Loucy (cell line): ENCODE results near the gene GIN1.

Source experiments
- H2AFZ ChIP-seq: fragments of 200-600 bp; sonication (generic); 2 replicates; pipeline ENCODE4 v1.6.0; 2016; ENCODE audit warnings: antibody characterized with exemption, mild to moderate bottlenecking, low read length, moderate library complexity
- H3F3A ChIP-seq: fragments of 200-600 bp; 2 replicates; pipeline ENCODE4 v1.6.0; 2016; ENCODE audit warnings: antibody characterized with exemption, low read depth, mild to moderate bottlenecking
- H3K27me3 ChIP-seq: fragments of 200-600 bp; sonication (generic); 2 replicates; pipeline ENCODE4 v1.6.1; 2014; ENCODE audit warnings: low read length, mild to moderate bottlenecking; ENCODE audit not compliant: insufficient read depth, poor library complexity, severe bottlenecking
- H3K36me3 ChIP-seq: fragments of 200-600 bp; sonication (generic); 2 replicates; pipeline ENCODE4 v1.6.1; 2016; ENCODE audit warnings: low read length; ENCODE audit not compliant: insufficient read depth
- H3K4me1 ChIP-seq: fragments of 200-600 bp; sonication (generic); 2 replicates; pipeline ENCODE4 v1.5.1; 2014; ENCODE audit warnings: low read length, mild to moderate bottlenecking; ENCODE audit not compliant: insufficient read depth, poor library complexity, severe bottlenecking
- H3K4me2 ChIP-seq: fragments of 200-600 bp; sonication (generic); 2 replicates; pipeline ENCODE4 v1.6.0; 2014; ENCODE audit warnings: antibody characterized with exemption, low read length, low read depth, mild to moderate bottlenecking; ENCODE audit not compliant: poor library complexity, severe bottlenecking
- H3K4me3 ChIP-seq: fragments of 200-600 bp; sonication (generic); 2 replicates; pipeline ENCODE4 v1.5.1; 2014; ENCODE audit warnings: low read length, mild to moderate bottlenecking, mixed read lengths; ENCODE audit not compliant: poor library complexity, severe bottlenecking
- H3K79me2 ChIP-seq: fragments of 200-600 bp; sonication (generic); 2 replicates; pipeline ENCODE4 v1.6.1; 2014; ENCODE audit warnings: low read length; ENCODE audit not compliant: insufficient read depth
- H3K9ac ChIP-seq: fragments of 200-600 bp; sonication (generic); 2 replicates; pipeline ENCODE4 v1.6.0; 2014; ENCODE audit warnings: mild to moderate bottlenecking, low read depth, low read length, moderate library complexity; ENCODE audit not compliant: poor library complexity, severe bottlenecking
- H3K9me2 ChIP-seq: fragments of 200-600 bp; sonication (generic); replicated peaks from 2 replicates; pipeline ENCODE4 v1.6.1; 2016; ENCODE audit warnings: low read depth, low read length, mixed read lengths
- H3K9me3 ChIP-seq: fragments of 200-600 bp; sonication (generic); 2 replicates; pipeline ENCODE4 v1.6.1; 2014; ENCODE audit warnings: mild to moderate bottlenecking, antibody characterized with exemption, low read length, low read depth; ENCODE audit not compliant: insufficient read depth
- H4K20me1 ChIP-seq: fragments of 200-600 bp; sonication (generic); 2 replicates; pipeline ENCODE4 v1.6.0; 2014; ENCODE audit warnings: antibody characterized with exemption, low read length, mild to moderate bottlenecking; ENCODE audit not compliant: insufficient read depth, poor library complexity, severe bottlenecking
- CTCF ChIP-seq: fragments of 200-600 bp; sonication (generic); conservative IDR thresholded peaks from 2 replicates; pipeline ENCODE4 v1.5.1; 2014; ENCODE audit warnings: mild to moderate bottlenecking, antibody characterized with exemption, low read length
- EZH2phosphoT487 ChIP-seq: fragments of 200-600 bp; IDR thresholded peaks from 2 replicates; pipeline ENCODE4 v1.6.1; 2018; ENCODE audit warnings: antibody characterized with exemption, mild to moderate bottlenecking, moderate library complexity, borderline replicate concordance

Gene GIN1

GRCh38 chr5:103089272-103089671 lies 30.7 kb downstream of the GIN1 start:
- H3K79me2 ChIP-seq, result no peaks in the 10 kb centered on the region
- H3K9me2 ChIP-seq, result no peaks in the 10 kb centered on the region
- no peaks in the 10 kb centered on the region for H4K20me1 ChIP-seq
- no peaks in the 10 kb centered on the region for H3K36me3 ChIP-seq
- H3K9ac ChIP-seq, result no peak overlapping the region
- no peak for TF ChIP-seq EZH2phosphoT487
- no peak for TF ChIP-seq CTCF
- no peak overlapping the region for H2AFZ ChIP-seq
- no peaks in the 10 kb centered on the region for H3K27me3 ChIP-seq
- no peak overlapping the region for H3K4me3 ChIP-seq
- no peaks in the 10 kb centered on the region for H3K9me3 ChIP-seq
- no peak overlapping the region for H3K4me2 ChIP-seq
- no peaks in the 10 kb centered on the region for H3F3A ChIP-seq
- H3K4me1 ChIP-seq, result no peaks in the 10 kb centered on the region

DNA sequence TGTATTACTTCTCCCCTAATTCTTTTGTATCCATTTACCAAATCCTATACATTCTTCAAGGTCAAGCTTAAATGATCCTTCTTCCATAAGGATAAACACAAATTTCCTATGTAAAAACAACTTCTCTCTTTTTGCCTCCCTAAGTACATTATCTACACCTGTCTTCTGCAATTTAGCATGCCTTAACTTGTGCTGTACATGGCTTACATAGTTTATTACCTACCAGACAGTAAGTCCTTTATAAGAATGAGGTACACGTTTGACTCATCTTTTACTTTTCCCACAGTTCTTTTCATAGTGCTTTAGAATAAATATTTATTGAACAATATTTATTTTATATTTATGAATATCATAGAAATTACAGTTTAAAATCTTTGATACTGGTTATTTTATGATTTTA lies 33.4 kb downstream of the GIN1 start:
- H3K4me3 ChIP-seq, result no peak overlapping the region
- no peaks in the 10 kb centered on the region for H3K9me3 ChIP-seq
- no peaks in the 10 kb centered on the region for H3K4me1 ChIP-seq
- no peaks in the 10 kb centered on the region for H3K27me3 ChIP-seq
- TF ChIP-seq CTCF (no peak), EZH2phosphoT487 (no peak)
- H3K36me3 ChIP-seq, result no peaks in the 10 kb centered on the region
- no peak overlapping the region for H3K4me2 ChIP-seq
- H2AFZ ChIP-seq, result no peak overlapping the region
- H3K79me2 ChIP-seq, result no peaks in the 10 kb centered on the region
- no peaks in the 10 kb centered on the region for H3K9me2 ChIP-seq
- H3K9ac ChIP-seq, result no peak overlapping the region
- no peaks in the 10 kb centered on the region for H4K20me1 ChIP-seq
- no peaks in the 10 kb centered on the region for H3F3A ChIP-seq

DNA sequence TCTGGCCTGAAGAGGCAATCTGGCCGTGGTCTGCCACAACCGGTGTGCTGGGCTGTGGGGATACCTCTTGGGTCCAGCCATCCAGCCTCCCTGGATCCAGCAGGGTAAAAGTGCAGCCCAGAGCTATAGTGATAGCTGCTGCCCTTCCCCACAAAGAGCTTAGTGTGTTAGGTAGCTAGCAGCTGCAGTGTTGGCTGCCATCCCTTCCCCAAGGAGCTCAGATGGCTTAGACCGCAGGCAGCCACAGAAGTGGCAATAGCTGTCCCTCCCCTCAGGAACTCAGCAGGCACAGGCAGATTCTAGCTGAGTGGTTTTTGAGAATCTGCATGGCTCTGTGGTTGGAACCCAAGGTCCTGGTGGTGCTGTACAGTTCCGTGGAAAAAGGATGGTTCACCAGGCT lies 40.1 kb downstream of the GIN1 start:
- no peak overlapping the region for H3K4me3 ChIP-seq
- no peaks in the 10 kb centered on the region for H3K36me3 ChIP-seq
- no peaks in the 10 kb centered on the region for H3K27me3 ChIP-seq
- H3K9me2 ChIP-seq, result no peaks in the 10 kb centered on the region
- no peaks in the 10 kb centered on the region for H4K20me1 ChIP-seq
- no peaks in the 10 kb centered on the region for H3K79me2 ChIP-seq
- TF ChIP-seq CTCF (no peak), EZH2phosphoT487 (no peak)
- H3K4me2 ChIP-seq, result no peak overlapping the region
- no peak overlapping the region for H3K9ac ChIP-seq
- no peaks in the 10 kb centered on the region for H3F3A ChIP-seq
- no peaks in the 10 kb centered on the region for H3K9me3 ChIP-seq
- H3K4me1 ChIP-seq, result no peaks in the 10 kb centered on the region
- H2AFZ ChIP-seq, result no peak overlapping the region
